GM10266 (cell line): ENCODE measurements around the gene RARA.
A peak's percentile ranks its signal among the peaks of the same experiment; 100 is the strongest.

Experiments used
- DNase-seq: peaks from one replicate; pipeline ENCODE4 v3.0.0; 2012; ENCODE audit errors: extremely low spot score
- TF ChIP-seq, protein P1 (sequence below): IDR thresholded peaks from 2 replicates; pipeline ENCODE4 v1.5.1; 2012; ENCODE audit warnings: mild to moderate bottlenecking, low read depth; ENCODE audit not compliant: control insufficient read depth, insufficient read depth; ENCODE audit errors: missing control alignments

Gene RARA

DNA sequence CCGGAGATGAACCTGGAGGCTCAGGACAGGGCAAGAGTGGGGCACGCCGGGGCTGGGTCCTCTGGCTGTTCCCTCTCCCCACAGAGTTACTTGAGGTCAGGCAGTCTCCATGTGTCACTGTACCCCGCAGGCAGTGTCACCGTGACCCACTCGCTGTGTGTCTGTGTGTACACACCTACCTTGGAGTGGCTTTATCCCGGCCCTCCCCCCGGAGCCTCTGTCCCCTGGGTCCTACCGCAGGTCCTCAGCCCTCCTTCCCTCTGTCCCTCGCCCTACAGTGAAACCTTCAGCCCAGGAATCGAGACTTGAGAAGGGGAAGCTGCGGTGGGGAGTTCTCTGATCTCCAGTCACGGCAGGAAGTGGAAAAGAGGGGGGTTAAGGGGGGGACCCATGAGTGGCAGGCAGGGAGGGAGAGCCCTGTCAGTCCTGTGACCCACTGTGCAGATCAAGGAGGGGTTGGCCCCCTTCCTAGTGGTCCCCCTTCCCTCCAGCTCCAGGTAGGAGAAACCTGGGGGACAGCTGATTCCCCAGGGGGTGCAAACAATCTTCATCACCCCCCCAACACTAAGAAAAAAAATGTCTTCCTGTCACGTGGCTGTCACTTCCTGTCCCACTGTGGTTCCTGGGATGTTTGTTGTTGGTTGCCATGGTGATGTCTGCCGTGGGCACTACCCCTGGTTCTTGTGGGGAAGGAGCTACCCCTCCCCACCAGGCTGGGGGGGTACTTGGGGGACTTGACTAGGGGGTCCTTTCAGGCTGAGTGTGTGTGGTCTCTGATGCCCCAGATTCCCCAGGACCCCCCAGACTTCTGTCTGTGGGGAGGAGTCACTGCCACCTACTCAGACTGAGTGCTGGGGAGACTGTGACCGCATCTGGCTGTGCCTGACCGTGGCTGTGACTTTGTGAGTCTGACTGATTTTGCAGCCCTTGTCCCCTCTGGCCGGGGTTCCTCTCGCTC, 13.7 kb downstream of the RARA start:
- TF ChIP-seq, protein P1, sequence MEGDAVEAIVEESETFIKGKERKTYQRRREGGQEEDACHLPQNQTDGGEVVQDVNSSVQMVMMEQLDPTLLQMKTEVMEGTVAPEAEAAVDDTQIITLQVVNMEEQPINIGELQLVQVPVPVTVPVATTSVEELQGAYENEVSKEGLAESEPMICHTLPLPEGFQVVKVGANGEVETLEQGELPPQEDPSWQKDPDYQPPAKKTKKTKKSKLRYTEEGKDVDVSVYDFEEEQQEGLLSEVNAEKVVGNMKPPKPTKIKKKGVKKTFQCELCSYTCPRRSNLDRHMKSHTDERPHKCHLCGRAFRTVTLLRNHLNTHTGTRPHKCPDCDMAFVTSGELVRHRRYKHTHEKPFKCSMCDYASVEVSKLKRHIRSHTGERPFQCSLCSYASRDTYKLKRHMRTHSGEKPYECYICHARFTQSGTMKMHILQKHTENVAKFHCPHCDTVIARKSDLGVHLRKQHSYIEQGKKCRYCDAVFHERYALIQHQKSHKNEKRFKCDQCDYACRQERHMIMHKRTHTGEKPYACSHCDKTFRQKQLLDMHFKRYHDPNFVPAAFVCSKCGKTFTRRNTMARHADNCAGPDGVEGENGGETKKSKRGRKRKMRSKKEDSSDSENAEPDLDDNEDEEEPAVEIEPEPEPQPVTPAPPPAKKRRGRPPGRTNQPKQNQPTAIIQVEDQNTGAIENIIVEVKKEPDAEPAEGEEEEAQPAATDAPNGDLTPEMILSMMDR, result no peak
- peak; percentile 88 for DNase-seq

DNA sequence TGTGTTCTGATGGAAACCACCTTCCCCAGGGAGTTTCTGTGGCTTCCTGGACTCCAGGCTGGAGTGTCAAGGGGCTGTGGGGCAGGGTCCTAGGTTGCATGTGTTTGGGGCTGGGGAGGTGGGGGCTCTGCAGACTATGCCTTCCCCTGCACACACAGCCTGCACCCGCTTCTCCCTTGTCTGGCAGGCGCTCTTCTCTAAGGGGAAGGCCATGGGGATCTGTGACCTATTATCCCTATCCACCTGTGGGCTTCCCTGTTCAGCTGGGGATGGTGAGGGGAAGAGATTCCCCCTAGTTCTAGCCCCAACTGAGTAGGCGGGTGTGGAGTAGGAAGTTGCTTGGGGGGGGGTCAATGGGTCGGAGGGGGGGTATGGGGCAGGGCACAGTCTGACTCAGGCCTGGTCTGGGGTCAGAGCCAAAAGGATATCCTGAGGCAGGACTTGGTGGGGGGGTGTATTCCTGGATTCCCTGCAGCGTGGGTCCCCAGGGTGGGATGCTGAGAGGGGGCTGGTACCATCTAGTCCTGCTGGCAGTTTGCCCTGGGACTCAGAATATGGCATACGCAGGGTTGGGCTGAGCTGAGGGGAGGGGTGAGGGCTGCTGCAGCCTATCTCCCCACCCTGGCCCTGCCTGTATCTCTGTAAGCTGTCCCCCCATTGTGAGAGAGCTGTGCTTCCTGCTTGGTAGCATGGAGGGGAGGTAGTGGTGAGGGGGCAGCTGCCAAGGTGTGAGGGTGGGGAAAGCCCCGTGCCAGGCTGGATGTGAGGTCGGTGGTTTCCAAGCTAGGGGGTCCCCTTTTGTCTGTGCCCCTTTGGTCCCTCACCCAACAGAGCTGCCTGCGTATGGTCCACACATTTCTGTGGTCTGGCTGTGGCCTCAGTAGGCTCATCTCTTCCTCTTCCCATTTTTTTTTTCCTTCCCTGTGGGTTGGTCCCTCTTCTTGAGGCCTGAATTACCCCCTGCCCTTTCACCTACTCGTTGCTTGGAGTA, 14.7 kb downstream of the RARA start:
- DNase-seq, result no peak
- TF ChIP-seq, protein P1, result no peak

DNA sequence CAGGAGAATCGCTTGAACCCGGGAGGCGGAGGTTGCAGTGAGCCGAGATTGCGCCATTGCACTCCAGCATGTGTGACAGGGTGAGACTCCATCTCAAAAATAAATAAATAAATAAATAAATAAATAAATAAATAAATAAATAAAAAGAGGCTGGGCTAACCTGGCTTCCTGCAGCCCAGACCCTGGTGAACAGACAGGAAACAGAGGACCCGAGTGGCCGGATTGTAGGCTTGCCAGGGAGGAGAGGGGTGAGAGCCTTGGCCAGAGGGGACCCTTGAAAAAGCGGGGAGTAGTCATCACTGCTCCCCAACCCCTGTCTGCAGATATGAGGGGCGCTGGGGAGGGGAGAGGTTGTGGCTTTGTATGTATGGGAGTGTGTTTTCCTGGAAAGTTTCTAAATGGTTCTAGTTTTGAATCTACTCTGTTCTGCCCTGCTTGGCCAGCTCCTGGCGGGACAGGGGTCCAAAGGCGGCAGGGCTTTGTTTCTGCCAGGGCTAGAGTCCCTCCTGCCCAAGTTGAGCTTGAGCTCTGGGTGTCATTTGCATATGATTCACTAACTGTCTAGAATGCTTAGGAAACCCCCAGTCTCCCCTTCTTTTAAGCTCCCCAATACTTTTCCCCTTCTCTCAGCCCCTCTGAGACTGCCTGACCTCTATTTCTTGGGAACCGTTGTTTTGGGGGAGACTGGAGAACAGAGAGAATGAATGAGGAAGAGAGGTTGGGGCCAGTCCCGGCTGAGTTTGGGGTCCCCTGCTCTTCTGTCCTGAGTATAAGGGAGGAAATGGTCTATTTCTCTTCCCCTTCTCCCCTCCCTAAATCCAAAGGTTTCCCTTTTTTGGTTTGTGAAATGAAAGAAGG, 16.4 kb downstream of the RARA start:
- TF ChIP-seq, protein P1, result no peak
- DNase-seq, result peak; percentile 69

DNA sequence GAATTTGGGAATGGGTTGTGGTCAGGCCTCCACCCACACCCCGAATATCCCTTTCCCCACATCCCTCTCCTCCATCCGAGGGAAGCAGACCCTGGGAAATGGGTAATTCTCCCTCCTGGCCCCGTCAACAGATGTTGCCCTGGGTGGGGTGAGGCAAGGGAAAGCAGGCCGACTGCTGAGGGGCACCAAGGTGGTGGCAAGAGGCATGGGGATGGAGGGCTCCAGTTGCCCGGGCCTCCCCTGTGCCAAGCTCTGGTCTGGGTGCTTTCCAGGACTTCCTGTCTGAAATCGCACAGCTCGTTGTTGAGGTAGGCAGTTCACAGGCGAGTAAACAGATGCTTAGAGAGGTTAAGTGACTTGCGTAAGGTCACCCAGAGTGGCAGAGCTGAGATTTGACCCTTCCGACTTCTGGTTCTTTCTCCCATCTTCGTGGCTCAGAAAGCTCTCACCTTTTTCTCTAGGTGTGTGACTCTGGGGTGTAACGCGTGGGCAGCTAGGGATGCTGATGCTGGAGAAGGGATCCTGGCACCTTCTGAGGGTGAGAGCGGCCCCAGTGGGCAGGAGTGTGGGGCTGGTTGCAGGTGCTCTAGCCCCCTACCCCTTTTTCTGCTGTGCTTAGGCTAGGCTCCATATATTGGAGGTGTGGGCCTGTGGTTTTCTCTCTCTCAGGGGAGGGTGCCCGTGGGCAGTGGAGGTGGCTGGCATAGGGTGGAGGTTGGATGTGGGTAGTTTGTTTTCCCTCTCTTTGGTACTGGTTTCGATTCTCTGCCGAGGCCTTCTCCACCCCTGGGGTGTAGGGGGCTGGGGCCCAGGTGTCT, 17.2 kb downstream of the RARA start:
- TF ChIP-seq, protein P1, result no peak
- no peak for DNase-seq

DNA sequence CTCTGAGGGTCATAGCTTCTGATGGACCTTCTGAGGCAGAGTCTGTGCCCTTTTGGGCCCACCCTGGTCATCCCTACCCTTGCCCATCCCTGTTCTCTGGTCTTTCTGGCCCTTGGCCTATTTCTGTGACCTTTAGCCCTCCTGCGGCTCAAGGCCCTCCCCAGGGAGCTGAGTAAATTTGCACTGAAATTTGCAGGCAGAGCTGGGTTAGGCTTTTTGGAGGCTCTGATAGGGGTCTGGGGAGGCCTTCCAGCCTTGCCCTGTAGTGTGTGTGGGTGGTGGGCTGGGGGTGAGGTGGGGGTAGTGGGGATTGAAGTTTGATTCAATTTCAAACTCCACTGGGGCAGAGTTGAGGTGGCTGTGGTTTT, 17.8 kb downstream of the RARA start:
- no peak for DNase-seq
- TF ChIP-seq, protein P1, result no peak

DNA sequence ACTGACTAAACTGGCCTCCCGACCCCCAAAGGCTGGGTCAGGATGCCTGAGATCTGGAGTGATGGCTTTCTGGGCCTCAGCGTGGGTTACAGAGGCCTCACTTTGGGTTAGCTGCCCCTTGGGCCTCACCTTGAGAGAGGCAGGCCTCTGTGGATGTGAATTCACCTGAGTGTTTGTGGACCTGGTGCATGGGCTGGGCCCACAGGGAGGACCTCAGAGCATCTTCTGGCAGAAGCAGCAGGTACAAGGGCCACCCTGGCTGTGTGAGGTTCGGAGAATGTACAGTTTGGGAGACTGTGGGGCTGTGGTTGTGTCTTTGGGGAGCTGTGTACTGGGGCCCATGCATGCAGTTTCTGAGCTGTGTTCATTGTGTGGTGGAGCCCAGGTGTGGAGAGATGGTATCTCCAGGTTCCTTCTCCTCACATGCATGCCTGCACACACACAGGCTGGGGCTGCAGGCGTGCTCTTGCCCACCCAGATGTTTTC, 18.3 kb downstream of the RARA start:
- no peak for DNase-seq
- TF ChIP-seq, protein P1, result no peak
